Measurements from ENCODE around the gene BRD3. TPM values are rescaled to one million over a fixed set of nuclear protein-coding genes. Genes with fewer than 3 reads are reported as not detected.

Gene BRD3
- total RNA-seq, 1 experiment from 2014 or later: 40.7 TPM

- ChIA-PET POLR2A (interaction anchor here (1.0 kb wide), 1 partner anchor 19 kb away, joined by 4 read pairs; no protein-coding TSS in a partner anchor), CTCF (no interaction called here), RAD21 (ENCODE audit: low non-redundant PET in 1 of 2, low total read pairs in 2 of 2, uncharacterized antibody in 2 of 2, unreplicated experiment in 2 of 2) (no interaction called here)
- Histone ChIP-seq H2AFZ (ENCODE audit: low read depth, low read length, poor library complexity, severe bottlenecking) (no peak overlapping the region), H3K4me3 (replicated peaks in 1 of 2; ENCODE audit: low read depth in 1 of 2, low read length in 2 of 2) (no peak overlapping the region), H3K79me2 (ENCODE audit: insufficient read depth, low read length) (peaks cover 88% of the 10 kb centered on the region), H3K27ac (ENCODE audit: low read depth, low read length) (no peak overlapping the region), H3K27me3 (ENCODE audit: insufficient read depth, low read length) (no peaks in the 10 kb centered on the region), H4K20me1 (ENCODE audit: insufficient read depth) (no peaks in the 10 kb centered on the region), H3K36me3 (ENCODE audit: control insufficient read depth in 1 of 2, insufficient read depth in 2 of 2, low read length in 2 of 2) (no peaks in the 10 kb centered on the region), H3K4me2 (ENCODE audit: low read length) (no peak overlapping the region), H3K9ac (ENCODE audit: low read length) (no peak overlapping the region), H3K9me2 (ENCODE audit: insufficient read depth) (no peaks in the 10 kb centered on the region), H3K4me1 (ENCODE audit: control insufficient read depth in 1 of 2, insufficient read depth in 2 of 2, low read length in 2 of 2) (peaks cover 3 to 16% of the 10 kb centered on the region in 2 experiments; a peak in 3 of 4 replicates), H3K9me3 (ENCODE audit: control insufficient read depth in 1 of 2, insufficient read depth in 1 of 2, low read depth in 1 of 2, low read length in 2 of 2) (no peaks in the 10 kb centered on the region)
- no TSS peak for BruUV-seq (replicated peaks)
- ATAC-seq (no peak), DNase-seq (ENCODE audit: low read depth, low spot score) (no peak)
- no peak for TF ChIP-seq POLR2A (IDR thresholded peaks at IDR 0.05; ENCODE audit: borderline replicate concordance, extremely low read depth, insufficient read depth, insufficient read length)
- TF ChIP-seq SP1 (IDR thresholded peaks at IDR 0.05; ENCODE audit: low read depth): no peak
- no peak for TF ChIP-seq FOSL1 (IDR thresholded peaks at IDR 0.05; ENCODE audit: low read depth)
- no peak for TF ChIP-seq JUND (IDR thresholded peaks at IDR 0.05)
- no peak for TF ChIP-seq CBX3 (IDR thresholded peaks at IDR 0.05; ENCODE audit: low read depth)
- TF ChIP-seq SIN3A (IDR thresholded peaks at IDR 0.05; ENCODE audit: low read depth): no peak
- no peak for TF ChIP-seq ZBTB33 (IDR thresholded peaks at IDR 0.05; ENCODE audit: extremely low read depth, insufficient replicate concordance, low read length)
- no peak for TF ChIP-seq TCF7L2 (IDR thresholded peaks at IDR 0.05; ENCODE audit: borderline replicate concordance, extremely low read depth, insufficient read depth, insufficient read length)
- TF ChIP-seq ZNF274 (IDR thresholded peaks at IDR 0.05; ENCODE audit: low read depth, low read length): no peak
- TF ChIP-seq RAD21 (IDR thresholded peaks at IDR 0.05; ENCODE audit: low read depth): no peak
- TF ChIP-seq SRF (IDR thresholded peaks at IDR 0.05; ENCODE audit: low read depth): no peak
- TF ChIP-seq, protein P1, sequence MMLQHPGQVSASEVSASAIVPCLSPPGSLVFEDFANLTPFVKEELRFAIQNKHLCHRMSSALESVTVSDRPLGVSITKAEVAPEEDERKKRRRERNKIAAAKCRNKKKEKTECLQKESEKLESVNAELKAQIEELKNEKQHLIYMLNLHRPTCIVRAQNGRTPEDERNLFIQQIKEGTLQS (IDR thresholded peaks at IDR 0.05): no peak
- TF ChIP-seq ZFX (IDR thresholded peaks at IDR 0.05): no peak
- TF ChIP-seq, protein P2, sequence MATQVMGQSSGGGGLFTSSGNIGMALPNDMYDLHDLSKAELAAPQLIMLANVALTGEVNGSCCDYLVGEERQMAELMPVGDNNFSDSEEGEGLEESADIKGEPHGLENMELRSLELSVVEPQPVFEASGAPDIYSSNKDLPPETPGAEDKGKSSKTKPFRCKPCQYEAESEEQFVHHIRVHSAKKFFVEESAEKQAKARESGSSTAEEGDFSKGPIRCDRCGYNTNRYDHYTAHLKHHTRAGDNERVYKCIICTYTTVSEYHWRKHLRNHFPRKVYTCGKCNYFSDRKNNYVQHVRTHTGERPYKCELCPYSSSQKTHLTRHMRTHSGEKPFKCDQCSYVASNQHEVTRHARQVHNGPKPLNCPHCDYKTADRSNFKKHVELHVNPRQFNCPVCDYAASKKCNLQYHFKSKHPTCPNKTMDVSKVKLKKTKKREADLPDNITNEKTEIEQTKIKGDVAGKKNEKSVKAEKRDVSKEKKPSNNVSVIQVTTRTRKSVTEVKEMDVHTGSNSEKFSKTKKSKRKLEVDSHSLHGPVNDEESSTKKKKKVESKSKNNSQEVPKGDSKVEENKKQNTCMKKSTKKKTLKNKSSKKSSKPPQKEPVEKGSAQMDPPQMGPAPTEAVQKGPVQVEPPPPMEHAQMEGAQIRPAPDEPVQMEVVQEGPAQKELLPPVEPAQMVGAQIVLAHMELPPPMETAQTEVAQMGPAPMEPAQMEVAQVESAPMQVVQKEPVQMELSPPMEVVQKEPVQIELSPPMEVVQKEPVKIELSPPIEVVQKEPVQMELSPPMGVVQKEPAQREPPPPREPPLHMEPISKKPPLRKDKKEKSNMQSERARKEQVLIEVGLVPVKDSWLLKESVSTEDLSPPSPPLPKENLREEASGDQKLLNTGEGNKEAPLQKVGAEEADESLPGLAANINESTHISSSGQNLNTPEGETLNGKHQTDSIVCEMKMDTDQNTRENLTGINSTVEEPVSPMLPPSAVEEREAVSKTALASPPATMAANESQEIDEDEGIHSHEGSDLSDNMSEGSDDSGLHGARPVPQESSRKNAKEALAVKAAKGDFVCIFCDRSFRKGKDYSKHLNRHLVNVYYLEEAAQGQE (IDR thresholded peaks at IDR 0.05; ENCODE audit: low read depth): no peak
- intact Hi-C loops (cut with micrococcal nuclease): no loop called here
Observed at GRCh38 chr9:133986774-133987445, 80.9 kb downstream of the BRD3 start.

Measured in HCT116 (cell line).